Endothelial cell of umbilical vein (primary cell): Measurements from ENCODE around the gene CPT2. TPM values are rescaled to one million over a fixed set of nuclear protein-coding genes. Genes with fewer than 3 reads are reported as not detected.
A peak's percentile ranks its signal among the peaks of the same experiment; 100 is the strongest.

ENCODE experiments used
- BruUV-seq: library from RNA; stranded (reverse); fragments of 400-500 nt; replicated peaks from 2 replicates; lab custom pipeline; 2021; lab: Mats Ljungman, UMichigan
- CTCF ChIA-PET: fragments of 300-600, 350-600 bp; sonication (Branson Sonifier 250); formaldehyde crosslinking; loops from one replicate; lab custom pipeline; 2021; ENCODE audit warnings: antibody characterized with exemption, inconsistent platforms; lab: Charles Lee
- POLR2A ChIA-PET: fragments of 300-600, 350-600 bp; sonication (Branson Sonifier 250); formaldehyde crosslinking; loops from one replicate; lab custom pipeline; 2021; ENCODE audit warnings: antibody characterized with exemption, inconsistent platforms; lab: Charles Lee
- DNase-seq: peaks from one replicate; pipeline ENCODE4 v3.0.0-alpha.2; 2011; ENCODE audit warnings: low read depth, low spot score
- FAIRE-seq: peaks from 2 replicates; lab custom pipeline; 2011; peaks lifted over from hg19 to GRCh38; lab: Jason Lieb, UNC
- H2AFZ ChIP-seq: 2 replicates; pipeline ENCODE4 v1.6.0; 2012; ENCODE audit warnings: low read depth, low read length, control low read depth, inconsistent platforms
- H3K27ac ChIP-seq: 2 replicates; pipeline ENCODE4 v1.5.1; 2011; ENCODE audit warnings: low read depth, mild to moderate bottlenecking, control low read depth, low read length, moderate library complexity; ENCODE audit not compliant: insufficient read depth
- H3K27me3 ChIP-seq, 2 experiments: 2 replicates each; pipeline versions ENCODE4 v1.6.0 to v1.6.1; 2011; ENCODE audit warnings: low read length in 2 of 2, mixed read lengths in 1 of 2; ENCODE audit not compliant: control insufficient read depth in 2 of 2, insufficient read depth in 2 of 2
- H3K36me3 ChIP-seq, 2 experiments: 2 replicates in 1 of 2; 3 replicates in 1 of 2; pipeline ENCODE4 v1.5.1; 2011; ENCODE audit warnings: low read length in 2 of 2, mild to moderate bottlenecking in 1 of 2, moderate library complexity in 1 of 2; ENCODE audit not compliant: control insufficient read depth in 2 of 2, insufficient read depth in 2 of 2; ENCODE audit errors: extremely low read depth in 1 of 2
- H3K4me1 ChIP-seq: 3 replicates; pipeline ENCODE4 v1.5.1; 2011; ENCODE audit warnings: mild to moderate bottlenecking, low read length; ENCODE audit not compliant: control insufficient read depth, insufficient read depth; ENCODE audit errors: extremely low read depth
- H3K4me2 ChIP-seq: 2 replicates; pipeline ENCODE4 v1.6.1; 2011; ENCODE audit warnings: low read length, control low read depth, mixed read lengths; ENCODE audit not compliant: insufficient read depth
- H3K4me3 ChIP-seq, 3 experiments: fragments of 200-600 bp in 1 of 3; sonication (generic), shearing (Covaris generic) in 1 of 3; replicated peaks in 1 of 3; 2 replicates each; pipeline ENCODE4 v1.5.1; 2011 to 2016; ENCODE audit warnings: control low read depth in 3 of 3, low read length in 3 of 3, mild to moderate bottlenecking in 2 of 3, inconsistent platforms in 1 of 3, low read depth in 1 of 3, moderate library complexity in 1 of 3; ENCODE audit not compliant: insufficient read depth in 1 of 3
- H3K79me2 ChIP-seq: 2 replicates; pipeline ENCODE4 v1.6.0; 2012; ENCODE audit warnings: low read length, inconsistent platforms; ENCODE audit not compliant: control insufficient read depth, insufficient read depth
- H3K9ac ChIP-seq: replicated peaks from 2 replicates; pipeline ENCODE3; 2011; ENCODE audit warnings: low read length, control low read depth; ENCODE audit not compliant: insufficient read depth; ENCODE audit errors: extremely low read depth
- H3K9me1 ChIP-seq: replicated peaks from 3 replicates; pipeline ENCODE4 v1.6.0; 2011; ENCODE audit warnings: mild to moderate bottlenecking, low read length; ENCODE audit not compliant: control insufficient read depth, insufficient read depth; ENCODE audit errors: extremely low read depth
- H3K9me3 ChIP-seq: replicated peaks from 2 replicates; pipeline ENCODE4 v1.5.1; 2012; ENCODE audit warnings: low read length, inconsistent platforms; ENCODE audit not compliant: control insufficient read depth, insufficient read depth
- H4K20me1 ChIP-seq: replicated peaks from 2 replicates; pipeline ENCODE3; 2011; ENCODE audit warnings: mild to moderate bottlenecking, low read length; ENCODE audit not compliant: control insufficient read depth, insufficient read depth; ENCODE audit errors: extremely low read depth
- EZH2 ChIP-seq: IDR thresholded peaks from 2 replicates; pipeline ENCODE4 v1.6.1; 2012; ENCODE audit warnings: borderline replicate concordance, low read depth, mild to moderate bottlenecking, moderate library complexity, low read length, inconsistent platforms; ENCODE audit not compliant: severe bottlenecking
- FOS ChIP-seq: IDR thresholded peaks from 2 replicates; pipeline ENCODE4 v1.6.1; 2011; ENCODE audit warnings: mild to moderate bottlenecking, low read length, moderate library complexity, borderline replicate concordance; ENCODE audit not compliant: insufficient read depth
- GATA2 ChIP-seq: IDR thresholded peaks from 2 replicates; pipeline ENCODE4 v1.7.0; 2011; ENCODE audit warnings: low read depth, mild to moderate bottlenecking, moderate library complexity, mixed read lengths, low read length; ENCODE audit not compliant: insufficient read length, insufficient read depth
- JUN ChIP-seq: IDR thresholded peaks from 2 replicates; pipeline ENCODE4 v1.6.1; 2011; ENCODE audit warnings: borderline replicate concordance, low read depth; ENCODE audit not compliant: insufficient read length, insufficient read depth
- MYC ChIP-seq: IDR thresholded peaks from one replicate; pipeline ENCODE4 v1.6.1; 2011; ENCODE audit warnings: mild to moderate bottlenecking, low read depth, low read length
- POLR2A ChIP-seq: IDR thresholded peaks from 2 replicates; pipeline ENCODE4 v1.6.1; 2012; ENCODE audit warnings: low read depth, mild to moderate bottlenecking, control low read depth, low read length
- POLR2AphosphoS5 ChIP-seq: IDR thresholded peaks from 2 replicates; pipeline ENCODE4 v1.6.1; 2012; ENCODE audit warnings: low read depth, mild to moderate bottlenecking, control low read depth, low read length, moderate library complexity; ENCODE audit not compliant: insufficient read depth
- dilution Hi-C: fragments of 300-500 bp; cut with MboI; formaldehyde crosslinking; loops from one replicate; pipeline ENCODE4 v1.15.0; 2019; ENCODE audit warnings: low sequenced_read_pairs; ENCODE audit not compliant: extremely low pct_ligation_motif_present
- intact Hi-C: fragments of 100-400 bp; cut with micrococcal nuclease; formaldehyde crosslinking; loops from one replicate; pipeline ENCODE4 v1.10.0; 2022
- polyA plus RNA-seq, 4 experiments: library from polyadenylated mRNA; depleted of rRNA in 3 of 4; stranded (reverse) in 3 of 4; unstranded in 1 of 4; fragments of >200 nt; gene quantifications; 2 replicates each; pipeline versions ENCODE4 v1.2.1 to v1.2.3, GENCODE V29; 2011 to 2012; ENCODE audit warnings: missing spikeins in 1 of 4
- total RNA-seq: library from RNA; stranded (reverse); gene quantifications from 2 replicates; pipeline ENCODE4 v1.2.3, GENCODE V29; 2021
- TF ChIP-seq, protein P1 (sequence below), 2 donors: IDR thresholded peaks; 1 replicate in 1 of 2; 2 replicates in 1 of 2; pipeline ENCODE4 v1.5.1; 2011; ENCODE audit warnings: low read length in 2 of 2, mild to moderate bottlenecking in 2 of 2, moderate library complexity in 2 of 2, control low read depth in 1 of 2, inconsistent platforms in 1 of 2, low read depth in 1 of 2; ENCODE audit not compliant: insufficient read depth in 1 of 2; ENCODE audit errors: extremely low read depth in 1 of 2
- TF ChIP-seq, protein P2 (sequence below): IDR thresholded peaks from 2 replicates; pipeline ENCODE4 v1.6.1; 2011; ENCODE audit not compliant: insufficient read depth, insufficient read length

The CPT2 gene
- total and polyA plus RNA-seq, 2 donors (not counting 3 experiments of a cell fraction or from before 2014, with no cell fraction given): 10.6 to 11.6 TPM

DNA sequence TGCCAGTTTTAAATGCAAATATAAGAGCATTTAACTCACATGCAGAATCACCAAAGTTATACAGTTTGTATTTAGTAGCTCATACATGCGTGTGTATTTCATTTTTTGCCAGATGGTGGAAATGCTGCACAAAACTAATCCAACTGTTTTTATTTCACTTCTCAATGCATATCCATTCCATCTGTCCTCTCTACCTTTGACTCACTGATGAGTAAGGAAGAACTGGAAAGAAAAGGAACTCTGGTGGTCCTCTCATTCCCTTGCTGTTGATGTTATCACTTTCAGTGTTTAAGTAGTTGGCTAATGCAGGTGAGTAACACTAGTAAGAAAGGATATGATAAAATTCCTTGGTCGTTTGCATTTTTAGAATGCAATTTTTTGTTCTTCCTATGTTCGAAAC is 48.5 kb upstream of the CPT2 start:
- dilution Hi-C loops (no loop called here), intact Hi-C loops (no loop called here)
- Histone ChIP-seq H3K9ac (no peak overlapping the region), H3K4me2 (no peak overlapping the region), H3K27me3 (peaks cover 0 to 5% of the 10 kb centered on the region in 2 experiments), H3K9me1 (peaks cover 2% of the 10 kb centered on the region), H3K36me3 (no peaks in the 10 kb centered on the region), H4K20me1 (no peaks in the 10 kb centered on the region), H3K27ac (no peak overlapping the region), H3K9me3 (no peaks in the 10 kb centered on the region), H3K4me3 (no peak overlapping the region), H3K79me2 (no peaks in the 10 kb centered on the region), H2AFZ (no peak overlapping the region), H3K4me1 (no peaks in the 10 kb centered on the region)
- DNase-seq: no peak
- no TSS peak for BruUV-seq
- ChIA-PET POLR2A (no interaction called here), CTCF (interaction anchor here (1.3 kb wide), 1 partner anchor 34 kb away, joined by 5 read pairs; no protein-coding TSS in a partner anchor)
- FAIRE-seq: no peak
- TF ChIP-seq GATA2 (peak; percentile 39), POLR2AphosphoS5 (no peak)

DNA sequence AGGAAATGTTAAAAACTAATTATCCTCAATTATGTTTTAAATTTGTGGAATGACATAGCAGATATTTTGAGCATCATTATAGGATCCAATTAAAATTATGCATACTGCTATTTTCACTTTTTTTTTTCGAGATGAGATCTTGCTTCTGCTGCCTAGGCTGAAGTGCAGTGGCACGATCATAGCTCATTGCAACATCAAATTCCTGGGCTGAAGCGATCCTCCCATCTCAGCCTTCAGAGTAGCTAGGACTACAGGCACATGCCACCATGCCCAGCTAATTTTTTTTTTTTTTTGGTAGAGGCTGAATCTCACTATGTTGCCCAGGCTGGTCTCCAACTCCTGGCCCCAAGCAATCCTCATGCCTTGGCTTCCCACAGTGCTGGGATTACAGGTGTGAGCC is 42.9 kb upstream of the CPT2 start:
- Histone ChIP-seq H3K27ac (no peak overlapping the region), H4K20me1 (no peaks in the 10 kb centered on the region), H3K4me1 (no peaks in the 10 kb centered on the region), H3K27me3 (peaks cover 3 to 5% of the 10 kb centered on the region in 2 experiments), H3K4me3 (no peak overlapping the region), H3K9me1 (no peaks in the 10 kb centered on the region), H3K79me2 (no peaks in the 10 kb centered on the region), H3K36me3 (no peaks in the 10 kb centered on the region), H3K4me2 (no peak overlapping the region), H3K9me3 (no peaks in the 10 kb centered on the region), H3K9ac (no peak overlapping the region), H2AFZ (no peak overlapping the region)
- DNase-seq (no peak), FAIRE-seq (no peak)
- BruUV-seq: no TSS peak
- TF ChIP-seq, protein P1, sequence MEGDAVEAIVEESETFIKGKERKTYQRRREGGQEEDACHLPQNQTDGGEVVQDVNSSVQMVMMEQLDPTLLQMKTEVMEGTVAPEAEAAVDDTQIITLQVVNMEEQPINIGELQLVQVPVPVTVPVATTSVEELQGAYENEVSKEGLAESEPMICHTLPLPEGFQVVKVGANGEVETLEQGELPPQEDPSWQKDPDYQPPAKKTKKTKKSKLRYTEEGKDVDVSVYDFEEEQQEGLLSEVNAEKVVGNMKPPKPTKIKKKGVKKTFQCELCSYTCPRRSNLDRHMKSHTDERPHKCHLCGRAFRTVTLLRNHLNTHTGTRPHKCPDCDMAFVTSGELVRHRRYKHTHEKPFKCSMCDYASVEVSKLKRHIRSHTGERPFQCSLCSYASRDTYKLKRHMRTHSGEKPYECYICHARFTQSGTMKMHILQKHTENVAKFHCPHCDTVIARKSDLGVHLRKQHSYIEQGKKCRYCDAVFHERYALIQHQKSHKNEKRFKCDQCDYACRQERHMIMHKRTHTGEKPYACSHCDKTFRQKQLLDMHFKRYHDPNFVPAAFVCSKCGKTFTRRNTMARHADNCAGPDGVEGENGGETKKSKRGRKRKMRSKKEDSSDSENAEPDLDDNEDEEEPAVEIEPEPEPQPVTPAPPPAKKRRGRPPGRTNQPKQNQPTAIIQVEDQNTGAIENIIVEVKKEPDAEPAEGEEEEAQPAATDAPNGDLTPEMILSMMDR (IDR thresholded peaks at IDR 0.05; ENCODE audit: extremely low read depth in 1 of 2, insufficient read depth in 1 of 2, low read depth in 1 of 2, low read length in 2 of 2): no peak
- TF ChIP-seq EZH2: no peak
- TF ChIP-seq JUN: no peak
- TF ChIP-seq, protein P2, sequence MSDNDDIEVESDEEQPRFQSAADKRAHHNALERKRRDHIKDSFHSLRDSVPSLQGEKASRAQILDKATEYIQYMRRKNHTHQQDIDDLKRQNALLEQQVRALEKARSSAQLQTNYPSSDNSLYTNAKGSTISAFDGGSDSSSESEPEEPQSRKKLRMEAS: no peak
- TF ChIP-seq MYC: no peak
- TF ChIP-seq POLR2AphosphoS5: no peak
- no peak for TF ChIP-seq POLR2A
- no peak for TF ChIP-seq GATA2
- no peak for TF ChIP-seq FOS
- ChIA-PET CTCF (interaction anchor here (1.0 to 1.8 kb wide), 3 partner anchors 22 to 76 kb away, joined by 3 to 6 read pairs (median 3); no protein-coding TSS in a partner anchor), POLR2A (no interaction called here)
- intact Hi-C loops: no loop called here
- dilution Hi-C loops: no loop called here
